GM12872 (cell line): ENCODE measurements around the gene BCOR.

Experiments used
- TF ChIP-seq, protein P1 (sequence below): IDR thresholded peaks from 3 replicates; pipeline ENCODE4 v1.5.1; 2011; ENCODE audit warnings: low read depth, mild to moderate bottlenecking, low read length, moderate library complexity; ENCODE audit not compliant: insufficient read depth

The BCOR gene

DNA sequence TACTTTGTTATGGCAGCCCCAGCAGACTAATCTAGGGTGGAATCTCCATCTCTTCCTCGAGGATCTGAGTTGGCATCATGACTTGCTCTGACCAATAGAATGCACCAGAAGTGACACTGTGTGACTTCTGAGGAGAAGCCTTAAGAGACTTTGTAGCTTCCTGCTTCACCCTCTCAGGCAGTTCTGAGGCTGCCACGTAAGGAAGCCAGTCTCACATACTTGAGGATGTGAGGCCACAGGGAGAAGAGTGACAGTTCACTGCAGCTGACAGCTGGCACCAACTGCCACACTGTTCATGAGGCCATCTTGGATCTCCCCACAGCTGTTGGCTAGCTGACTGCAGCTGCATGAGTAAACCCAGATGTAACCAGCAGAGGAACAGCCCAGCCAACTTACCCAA, 29.3 kb upstream of the BCOR start:
- TF ChIP-seq, protein P1, sequence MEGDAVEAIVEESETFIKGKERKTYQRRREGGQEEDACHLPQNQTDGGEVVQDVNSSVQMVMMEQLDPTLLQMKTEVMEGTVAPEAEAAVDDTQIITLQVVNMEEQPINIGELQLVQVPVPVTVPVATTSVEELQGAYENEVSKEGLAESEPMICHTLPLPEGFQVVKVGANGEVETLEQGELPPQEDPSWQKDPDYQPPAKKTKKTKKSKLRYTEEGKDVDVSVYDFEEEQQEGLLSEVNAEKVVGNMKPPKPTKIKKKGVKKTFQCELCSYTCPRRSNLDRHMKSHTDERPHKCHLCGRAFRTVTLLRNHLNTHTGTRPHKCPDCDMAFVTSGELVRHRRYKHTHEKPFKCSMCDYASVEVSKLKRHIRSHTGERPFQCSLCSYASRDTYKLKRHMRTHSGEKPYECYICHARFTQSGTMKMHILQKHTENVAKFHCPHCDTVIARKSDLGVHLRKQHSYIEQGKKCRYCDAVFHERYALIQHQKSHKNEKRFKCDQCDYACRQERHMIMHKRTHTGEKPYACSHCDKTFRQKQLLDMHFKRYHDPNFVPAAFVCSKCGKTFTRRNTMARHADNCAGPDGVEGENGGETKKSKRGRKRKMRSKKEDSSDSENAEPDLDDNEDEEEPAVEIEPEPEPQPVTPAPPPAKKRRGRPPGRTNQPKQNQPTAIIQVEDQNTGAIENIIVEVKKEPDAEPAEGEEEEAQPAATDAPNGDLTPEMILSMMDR, result no peak

DNA sequence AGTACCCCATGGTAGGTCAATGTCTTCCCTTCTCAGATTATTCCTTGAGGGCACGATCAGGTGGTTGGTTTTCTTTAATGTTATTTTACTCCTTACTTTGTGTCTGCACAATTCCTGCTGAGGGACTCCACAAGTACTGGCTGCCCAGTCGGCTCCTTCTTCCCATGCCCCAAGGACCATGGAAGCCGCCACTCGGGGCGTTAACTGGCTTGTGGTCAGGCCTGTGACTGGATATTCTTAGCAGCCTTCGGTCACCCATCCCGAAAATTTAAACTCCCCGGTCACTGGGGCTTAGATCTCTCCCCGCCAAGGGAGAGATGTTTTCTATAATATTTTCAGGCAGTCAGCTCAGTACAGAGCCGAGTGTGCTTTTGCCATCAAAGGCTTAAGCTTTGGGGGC, 24.7 kb upstream of the BCOR start:
- TF ChIP-seq, protein P1, result no peak

DNA sequence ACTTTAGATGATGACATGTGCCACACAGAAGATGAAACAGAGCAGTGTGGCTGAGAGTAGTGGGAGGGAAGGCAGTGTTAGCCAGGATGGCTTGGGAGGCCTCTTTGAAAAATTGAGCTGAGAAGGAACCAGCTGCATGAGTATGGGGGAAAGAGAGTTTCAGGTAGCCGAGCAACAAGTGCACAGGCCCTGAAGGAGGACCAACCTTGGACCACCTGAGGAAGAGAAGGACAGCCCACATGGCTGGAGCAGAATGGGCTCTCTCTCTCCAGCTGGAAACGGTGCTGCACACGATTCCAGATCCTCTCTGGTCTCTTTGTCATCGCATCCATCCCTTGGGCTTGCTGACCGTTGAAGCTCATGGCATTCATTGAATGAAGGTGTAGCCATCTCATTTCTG, 23.9 kb upstream of the BCOR start:
- TF ChIP-seq, protein P1, result no peak

DNA sequence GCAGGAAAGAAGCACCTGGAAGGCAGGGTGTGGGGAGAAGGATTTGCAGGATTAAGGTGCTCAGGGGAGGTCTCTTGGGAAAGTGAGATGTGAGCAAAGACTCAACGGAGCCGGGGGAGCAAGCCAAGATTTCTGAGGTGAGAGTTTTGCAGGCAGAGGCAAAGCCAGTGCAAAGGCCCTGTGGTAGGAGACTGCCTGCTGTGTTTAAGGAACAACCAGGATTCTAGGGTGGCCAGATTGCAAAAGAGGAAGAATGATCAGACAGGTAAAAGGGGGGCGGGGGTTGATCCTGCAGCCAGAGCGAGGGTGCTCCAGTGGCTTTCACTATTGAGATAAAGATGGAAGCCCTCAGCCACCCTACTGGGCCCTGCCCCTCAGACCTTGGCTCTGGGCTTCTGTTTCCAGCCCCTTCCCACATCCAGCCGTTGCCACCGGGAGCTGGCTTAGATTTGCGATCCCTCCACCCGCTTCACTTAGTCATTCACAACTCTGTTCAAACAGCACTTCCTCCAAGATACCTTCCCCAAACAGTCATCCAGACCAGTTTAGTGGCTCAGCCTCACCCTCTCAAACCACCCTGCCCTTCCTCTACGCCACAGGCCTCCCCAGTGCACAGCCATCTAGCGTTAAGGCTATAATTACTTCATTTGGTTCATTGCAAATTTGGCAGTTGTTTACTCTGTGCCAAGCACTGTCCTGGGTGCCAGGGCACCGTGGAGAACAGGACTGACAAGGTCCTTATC, 23.3 kb upstream of the BCOR start:
- TF ChIP-seq, protein P1, result no peak

DNA sequence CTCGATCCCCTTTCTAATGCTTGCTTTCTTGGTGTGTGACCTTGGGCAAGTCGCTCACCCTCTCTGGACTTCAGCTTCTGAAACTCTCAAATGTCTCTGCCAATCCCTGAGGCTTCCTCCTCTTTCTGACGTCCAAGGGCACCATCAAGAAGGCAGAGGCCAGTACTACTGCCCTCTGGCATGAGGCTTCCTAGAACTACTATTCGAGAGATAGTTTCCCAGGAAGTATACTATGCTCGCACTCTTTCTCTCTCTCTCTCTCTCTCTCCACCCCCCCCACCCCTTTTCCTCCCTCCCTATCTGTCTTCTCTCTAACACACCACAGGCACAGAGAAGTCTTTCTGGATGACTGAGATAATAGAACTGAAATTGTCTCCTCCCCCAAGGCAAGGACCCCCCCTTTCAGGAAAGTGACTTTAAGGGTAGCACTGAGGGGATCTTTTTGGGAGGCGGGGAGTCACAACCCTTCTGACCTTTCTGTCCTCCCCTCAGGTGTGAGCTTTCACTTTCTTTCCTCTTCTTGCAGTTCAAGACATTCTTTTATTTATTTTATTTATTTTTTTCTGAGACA, 20.0 kb upstream of the BCOR start:
- TF ChIP-seq, protein P1, result no peak

DNA sequence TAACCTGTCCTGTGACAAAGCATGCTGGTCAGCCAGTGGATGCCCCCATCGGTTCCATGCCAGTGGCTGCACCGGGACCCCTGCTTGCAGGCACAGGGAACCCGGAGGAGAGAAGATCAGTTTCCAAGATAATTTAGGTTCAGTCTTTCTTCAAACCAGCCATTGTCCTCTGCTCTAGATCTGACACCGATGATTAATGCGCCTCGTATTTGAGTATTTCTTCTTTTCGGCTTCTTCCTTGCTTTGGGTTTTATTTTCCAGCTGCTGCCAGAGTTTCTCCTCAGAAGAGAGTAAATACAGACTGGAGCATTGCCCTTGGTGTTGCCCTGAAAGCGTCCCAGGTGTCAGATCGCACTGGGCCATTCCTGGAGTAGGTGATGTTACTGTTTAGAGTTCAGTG, 19.2 kb upstream of the BCOR start:
- TF ChIP-seq, protein P1, result no peak

DNA sequence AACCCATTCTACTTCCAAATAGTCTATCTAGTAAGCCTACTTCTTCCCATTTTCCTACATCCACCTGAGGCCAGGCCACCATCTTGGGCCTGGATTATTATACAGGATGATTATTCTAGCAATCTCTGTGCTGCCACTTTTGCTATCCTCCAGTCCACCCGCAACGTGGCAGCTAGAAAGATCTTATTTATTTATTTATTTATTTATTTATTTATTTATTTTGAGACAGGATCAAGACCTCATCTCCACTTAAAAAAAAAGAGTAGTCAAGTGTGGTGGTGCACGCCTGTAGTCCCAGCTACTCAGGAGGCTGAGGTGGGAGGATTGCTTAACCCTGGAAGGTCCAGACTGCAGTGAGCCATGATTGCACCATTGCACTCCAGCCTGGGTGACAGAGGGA, 15.2 kb upstream of the BCOR start:
- TF ChIP-seq, protein P1, result no peak
